GF-D8 (cell line): ENCODE results near the gene CMTM1.

Experiments used
- DNase-seq: peaks from one replicate; lab custom pipeline; 2025; lab: John Stamatoyannopoulos, UW

The CMTM1 gene

GRCh38 chr16:66566051-66566901 is at the start of gene CMTM1:
CMTM1 (plus strand) TSS chr16:66566439; CDS start chr16:66566514, 75 bp downstream.
- DNase-seq, result no peak

- DNase-seq, result no peak
These were observed 49.8 kb upstream of the CMTM1 start for GRCh38 chr16:66516509-66516807.

- peak; percentile 98 for DNase-seq
These were observed 49.2 kb upstream of the CMTM1 start for GRCh38 chr16:66516808-66517585.

- DNase-seq, result no peak
These were observed 48.5 kb upstream of the CMTM1 start for GRCh38 chr16:66517586-66518263.

- DNase-seq, result no peak
These were observed 46.5 kb upstream of the CMTM1 start for GRCh38 chr16:66519482-66520373.

GRCh38 chr16:66520406-66521170 is 45.7 kb upstream of the CMTM1 start:
- DNase-seq, result peak; percentile 66

GRCh38 chr16:66521252-66521713 is 45.0 kb upstream of the CMTM1 start:
- no peak for DNase-seq

GRCh38 chr16:66521951-66522771 is 44.1 kb upstream of the CMTM1 start:
- DNase-seq, result peak; percentile 90

- DNase-seq, result no peak
These were observed 43.2 kb upstream of the CMTM1 start for GRCh38 chr16:66522816-66523590.

- peak; percentile 92 for DNase-seq
These were observed 42.3 kb upstream of the CMTM1 start for GRCh38 chr16:66523861-66524354.

GRCh38 chr16:66524601-66525164 is 41.6 kb upstream of the CMTM1 start:
- DNase-seq, result peak; percentile 98

GRCh38 chr16:66525396-66526180 is 40.7 kb upstream of the CMTM1 start:
- peak; percentile 62 for DNase-seq

- DNase-seq, result no peak
These were observed 37.9 kb upstream of the CMTM1 start for GRCh38 chr16:66528294-66528693.

- DNase-seq, result no peak
These were observed 36.8 kb upstream of the CMTM1 start for GRCh38 chr16:66529475-66529874.

- DNase-seq, result no peak
These were observed 31.9 kb upstream of the CMTM1 start for GRCh38 chr16:66534376-66534799.

- no peak for DNase-seq
These were observed 29.7 kb upstream of the CMTM1 start for GRCh38 chr16:66536525-66536924.

- no peak for DNase-seq
These were observed 29.0 kb upstream of the CMTM1 start for GRCh38 chr16:66537236-66537635.

- no peak for DNase-seq
These were observed 27.3 kb upstream of the CMTM1 start for GRCh38 chr16:66538910-66539309.
